ENCODE results near the gene COL15A1.

GRCh38 chr9:98929895-98930341 lies 13.8 kb upstream of the COL15A1 start:
- TF ChIP-seq POLR2AphosphoS5 (IDR thresholded peaks at IDR 0.05; ENCODE audit: low read depth, low read length) (no peak), REST (IDR thresholded peaks at IDR 0.05; ENCODE audit: insufficient read depth in 1 of 2, low read depth in 2 of 2, low read length in 2 of 2) (no peak), SIN3A (IDR thresholded peaks at IDR 0.05; ENCODE audit: borderline replicate concordance, insufficient read depth, low read length) (no peak), TAF1 (IDR thresholded peaks at IDR 0.05; ENCODE audit: borderline replicate concordance, insufficient read depth, low read length) (no peak)
